Ectodermal cell (in vitro differentiated cells): Measurements from ENCODE around the gene SPOPL.
"Not testable (repeated sequence)": the region's sequence is repeated elsewhere in the genome, so short reads cannot be mapped to it uniquely, and the experiment has no call there.

Source experiments
- H3K27ac ChIP-seq: 2 replicates; pipeline ENCODE4 v1.7.0; 2013; ENCODE audit warnings: mild to moderate bottlenecking, low read depth, low read length; ENCODE audit not compliant: insufficient read depth, poor library complexity, severe bottlenecking
- H3K27me3 ChIP-seq: 2 replicates; pipeline ENCODE4 v1.7.0; 2013; ENCODE audit warnings: mild to moderate bottlenecking, low read length; ENCODE audit not compliant: insufficient read depth, control insufficient read depth, poor library complexity, severe bottlenecking
- H3K36me3 ChIP-seq: one replicate; pipeline ENCODE4 v1.7.0; 2013; ENCODE audit warnings: low read length; ENCODE audit not compliant: control insufficient read depth, insufficient read depth
- H3K4me1 ChIP-seq: one replicate; pipeline ENCODE4 v1.7.0; 2013; ENCODE audit warnings: low read length; ENCODE audit not compliant: control insufficient read depth, insufficient read depth
- H3K4me3 ChIP-seq: 2 replicates; pipeline ENCODE4 v1.7.0; 2013; ENCODE audit warnings: low read depth, low read length, control low read depth; ENCODE audit not compliant: insufficient read depth
- H3K9me3 ChIP-seq: 2 replicates; pipeline ENCODE4 v1.7.0; 2013; ENCODE audit warnings: mild to moderate bottlenecking, low read length, moderate library complexity; ENCODE audit not compliant: control insufficient read depth
- WGBS, 2 experiments: methylation state at CpG; one replicate each; pipeline ENCODE4 v1.1.7; 2013; ENCODE audit warnings: missing lambda C conversion rate in 2 of 2; 5-methylcytosine and 5-hydroxymethylcytosine counted together

Gene SPOPL

DNA sequence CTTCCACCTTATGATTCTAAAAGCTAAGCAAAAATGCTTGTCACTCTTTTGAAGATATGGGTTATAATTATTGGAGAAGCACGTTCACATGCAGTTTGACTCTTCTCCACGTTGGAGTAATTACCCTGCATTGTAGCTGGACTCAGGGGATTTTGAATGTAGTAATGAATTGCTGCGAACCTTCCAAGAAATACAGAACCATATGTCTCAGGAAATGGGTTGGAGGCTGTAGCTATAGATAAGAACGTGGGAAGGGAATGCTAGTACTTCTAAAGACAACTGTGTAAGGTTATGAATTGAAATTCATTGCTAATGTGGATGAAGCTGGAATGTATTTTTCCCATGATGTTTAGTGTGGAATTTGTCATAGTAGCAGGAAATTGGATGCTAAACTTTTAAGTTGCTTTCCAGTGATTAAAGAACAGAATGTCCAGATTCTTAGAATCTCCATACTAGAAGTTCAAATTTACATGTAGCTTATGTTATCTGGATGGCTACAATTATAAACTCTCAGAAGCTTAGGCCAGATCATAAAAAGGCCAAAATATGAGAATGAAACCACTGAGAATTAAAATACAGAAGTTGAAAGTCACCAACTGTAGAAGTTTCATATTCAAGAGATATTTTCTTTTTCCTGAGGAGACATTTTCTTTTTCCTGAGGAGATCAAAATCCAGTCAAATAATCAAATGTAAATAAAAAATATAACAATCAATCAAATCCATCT, 27.3 kb upstream of the SPOPL start:
- no peaks in the 10 kb centered on the region for H3K27me3 ChIP-seq
- H3K4me3 ChIP-seq: no peak overlapping the region
- H3K9me3 ChIP-seq: no peaks in the 10 kb centered on the region
- 91 to 92% methylated on average over 4 of the region's 4 CpGs for WGBS, 2 experiments
- H3K4me1 ChIP-seq: no peaks in the 10 kb centered on the region
- no peak overlapping the region for H3K27ac ChIP-seq
- H3K36me3 ChIP-seq: no peaks in the 10 kb centered on the region

DNA sequence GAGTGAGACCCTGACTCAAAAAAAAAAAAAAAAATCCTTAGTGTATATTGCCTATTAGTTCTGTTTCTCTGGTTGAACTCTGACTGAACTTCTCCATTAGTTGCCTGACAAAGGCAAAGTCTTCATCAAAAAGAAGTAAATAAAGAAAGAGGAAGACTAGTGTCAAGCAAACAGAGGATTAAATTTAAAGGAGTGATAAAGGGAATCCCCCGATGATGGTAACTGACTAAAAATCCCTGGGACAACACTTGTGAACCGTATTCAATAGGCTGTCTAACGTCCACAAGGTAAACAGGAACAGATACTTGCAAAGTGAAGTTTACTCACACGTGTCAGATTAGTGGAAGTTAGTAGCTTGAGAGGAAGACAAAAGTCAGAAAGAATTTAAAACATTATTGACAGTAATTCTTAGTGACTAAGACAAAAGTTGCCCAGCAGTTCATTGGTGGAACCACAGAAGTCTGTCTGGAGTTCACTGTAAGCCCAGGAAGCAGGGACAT, 26.2 kb upstream of the SPOPL start:
- no peaks in the 10 kb centered on the region for H3K9me3 ChIP-seq
- 81 to 86% methylated on average over 4 of the region's 4 CpGs for WGBS, 2 experiments

DNA sequence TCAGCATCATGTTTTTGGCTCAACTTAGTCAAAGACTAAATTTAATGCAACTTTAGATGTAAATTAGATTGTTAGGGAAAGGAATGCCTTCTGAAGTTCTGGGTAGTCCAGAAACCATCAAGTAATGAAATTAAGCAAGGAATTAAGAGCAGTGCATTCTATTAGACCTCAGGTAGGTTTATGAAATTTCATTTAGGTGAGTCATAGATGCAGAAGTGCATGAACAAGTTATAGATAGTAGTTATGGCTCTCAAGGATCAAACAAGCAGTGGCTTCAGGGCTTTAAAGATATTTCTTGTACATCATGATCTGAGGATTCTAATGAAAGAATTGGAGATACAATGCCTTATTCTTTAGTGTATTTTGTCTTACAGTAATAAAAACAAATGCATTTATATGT, 25.4 kb upstream of the SPOPL start:
- H3K4me3 ChIP-seq: no peak overlapping the region
- no peaks in the 10 kb centered on the region for H3K27me3 ChIP-seq
- no peak overlapping the region for H3K27ac ChIP-seq
- no peaks in the 10 kb centered on the region for H3K4me1 ChIP-seq
- H3K9me3 ChIP-seq: no peaks in the 10 kb centered on the region
- no peaks in the 10 kb centered on the region for H3K36me3 ChIP-seq

More for the DNA sequence above, 26.2 kb upstream of the SPOPL start:
- Histone ChIP-seq H3K4me1 (no peaks in the 10 kb centered on the region), H3K36me3 (no peaks in the 10 kb centered on the region), H3K27me3 (no peaks in the 10 kb centered on the region), H3K27ac (no peak overlapping the region), H3K4me3 (no peak overlapping the region)

DNA sequence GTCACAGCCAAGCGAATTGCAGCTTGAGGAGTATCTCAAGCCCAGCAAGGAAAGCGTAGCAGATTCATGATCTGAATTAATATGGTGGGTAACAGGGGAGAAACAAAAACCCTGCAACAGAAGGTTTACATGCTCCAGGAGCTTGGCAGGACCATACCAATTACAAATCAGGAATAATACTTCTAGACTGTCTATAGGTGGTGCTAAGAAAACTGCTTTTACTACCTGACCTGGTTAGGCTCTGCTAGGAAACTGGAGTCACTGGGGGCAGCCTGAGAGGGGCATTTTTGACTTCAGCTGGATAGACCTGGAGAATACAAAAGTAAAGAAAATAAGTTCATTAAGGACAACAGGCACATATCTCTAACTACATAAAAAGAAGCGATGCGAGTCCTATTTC, 24.6 kb upstream of the SPOPL start:
- WGBS, 2 experiments: 92 to 96% methylated on average over 3 to 4 of the region's 4 CpGs
- Histone ChIP-seq H3K4me3 (no peak overlapping the region), H3K27ac (no peak overlapping the region), H3K9me3 (no peaks in the 10 kb centered on the region), H3K36me3 (no peaks in the 10 kb centered on the region), H3K4me1 (no peaks in the 10 kb centered on the region), H3K27me3 (no peaks in the 10 kb centered on the region)

DNA sequence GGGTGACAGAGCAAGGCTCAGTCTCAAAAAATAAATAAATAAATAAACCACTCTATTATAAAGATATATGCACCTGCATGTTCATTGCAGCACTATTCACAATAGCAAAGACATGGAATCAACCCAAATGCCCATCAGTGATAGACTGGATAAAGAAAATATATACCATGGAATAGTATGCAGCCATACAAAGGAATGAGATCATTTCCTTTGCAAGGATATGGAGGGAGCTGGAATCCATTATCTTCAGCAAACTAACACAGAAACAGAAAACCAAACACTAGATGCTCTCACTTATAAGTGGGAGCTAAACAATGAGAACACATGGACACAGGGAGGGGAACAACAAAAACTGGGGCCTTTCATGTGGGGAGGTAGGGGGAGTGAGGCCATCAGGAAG, 18.8 kb upstream of the SPOPL start:
- not testable (repeated sequence) for H3K4me3 ChIP-seq, H3K27me3 ChIP-seq, H3K36me3 ChIP-seq, H3K4me1 ChIP-seq, H3K9me3 ChIP-seq, H3K27ac ChIP-seq

DNA sequence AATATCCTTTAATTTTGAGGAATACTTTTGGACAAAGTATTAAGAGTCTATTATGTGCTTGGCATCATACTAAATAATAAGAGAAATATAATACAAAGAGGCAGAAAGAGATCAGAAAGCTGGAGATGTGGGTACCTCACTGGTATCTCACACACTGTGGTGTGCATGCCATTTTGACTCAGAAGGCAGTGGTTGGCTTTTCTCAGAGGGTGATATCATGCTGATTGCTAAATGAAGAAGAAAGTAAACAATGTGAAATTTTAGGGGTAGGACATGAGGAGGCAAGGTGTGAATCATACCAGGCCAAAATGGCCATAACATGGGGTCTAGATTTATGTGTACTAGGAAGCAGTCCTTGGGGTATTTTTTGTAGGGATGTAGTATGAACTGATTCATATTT, 16.6 kb upstream of the SPOPL start:
- Histone ChIP-seq H3K27ac (no peak overlapping the region), H3K4me1 (no peaks in the 10 kb centered on the region), H3K36me3 (no peaks in the 10 kb centered on the region), H3K9me3 (no peaks in the 10 kb centered on the region), H3K4me3 (no peak overlapping the region), H3K27me3 (no peaks in the 10 kb centered on the region)

DNA sequence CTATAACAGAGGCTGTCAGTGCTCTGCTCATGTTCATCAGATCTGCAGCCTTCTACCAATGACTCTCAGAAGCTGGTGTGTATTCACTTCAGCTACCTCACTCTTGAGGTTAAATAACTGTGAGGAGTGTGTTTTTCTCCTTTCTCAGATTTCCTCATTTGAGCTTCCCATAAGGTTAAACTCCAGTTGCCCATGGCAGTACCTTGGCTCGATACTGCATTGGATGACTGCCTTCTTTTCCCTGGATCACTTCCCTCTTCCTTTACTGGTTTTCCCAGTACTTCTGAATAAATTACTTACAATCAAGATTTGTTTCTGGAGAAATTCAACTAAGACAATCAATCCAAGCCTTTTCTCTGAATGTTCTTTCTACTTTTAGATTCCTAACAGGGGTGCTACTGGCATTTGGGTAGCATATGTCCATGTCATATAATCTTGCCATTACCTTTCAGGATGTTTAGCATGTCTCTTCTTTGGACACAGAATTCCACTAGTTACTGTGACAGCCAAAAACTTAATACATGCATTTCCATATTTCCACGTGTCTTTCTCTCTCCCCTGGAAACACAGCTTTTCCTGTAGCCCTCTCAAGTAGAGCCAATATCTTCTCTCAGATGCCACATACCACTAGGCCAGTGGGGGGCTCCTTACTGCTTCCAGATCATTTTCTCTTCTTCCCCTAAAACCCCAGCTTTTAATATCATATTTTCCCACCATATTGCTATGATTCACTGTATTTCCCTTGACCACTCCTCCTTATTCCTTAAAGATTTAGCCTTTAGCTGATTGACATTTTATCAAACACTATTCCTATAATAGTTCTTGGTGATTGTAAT, 15.0 kb upstream of the SPOPL start:
- Histone ChIP-seq H3K36me3 (no peaks in the 10 kb centered on the region), H3K27me3 (no peaks in the 10 kb centered on the region), H3K4me1 (no peaks in the 10 kb centered on the region), H3K4me3 (no peak overlapping the region), H3K9me3 (no peaks in the 10 kb centered on the region), H3K27ac (no peak overlapping the region)
- 72 to 73% methylated on average over 2 of the region's 2 CpGs for WGBS, 2 experiments

DNA sequence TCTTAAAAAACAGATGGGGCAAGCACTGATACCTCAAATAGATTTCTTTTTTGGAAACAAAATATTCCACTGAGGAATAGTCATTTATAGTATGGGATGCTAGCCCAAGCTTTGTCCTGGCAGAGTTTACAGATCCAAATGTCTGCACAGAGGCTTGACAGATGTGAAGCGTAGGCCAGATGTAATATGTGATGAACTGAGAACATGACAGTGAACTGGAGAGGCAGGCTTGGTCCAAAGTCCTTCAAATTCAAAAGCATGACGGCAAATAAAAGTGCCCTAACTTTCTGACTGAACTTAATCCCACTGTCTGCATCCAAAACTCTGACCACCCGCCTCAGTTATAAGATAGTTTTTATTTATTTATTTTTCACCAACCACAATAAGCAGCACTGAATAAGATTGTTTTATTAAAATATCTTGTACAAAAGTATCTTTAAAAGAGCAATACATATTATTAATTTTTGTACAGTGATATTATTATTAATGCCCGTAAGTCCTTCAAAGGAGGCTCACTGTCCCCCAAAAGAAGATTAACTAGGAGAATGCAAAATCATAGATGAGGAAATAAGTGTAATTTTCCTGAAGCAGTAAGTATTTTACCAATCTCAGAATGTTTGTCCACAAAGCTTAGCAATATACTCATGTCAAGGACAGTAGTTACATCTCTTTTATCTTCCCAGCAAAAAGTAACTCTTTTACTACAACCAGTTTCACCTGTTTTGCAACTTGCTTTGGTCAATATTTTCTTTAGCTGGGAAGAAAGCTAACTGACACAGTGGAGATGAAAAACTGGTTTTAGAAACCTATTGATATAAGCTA, 10.7 kb upstream of the SPOPL start:
- Histone ChIP-seq H3K4me3 (no peak overlapping the region), H3K9me3 (no peaks in the 10 kb centered on the region), H3K27ac (no peak overlapping the region), H3K36me3 (no peaks in the 10 kb centered on the region), H3K4me1 (peaks cover 2% of the 10 kb centered on the region), H3K27me3 (no peaks in the 10 kb centered on the region)
- WGBS, 2 experiments: 97% methylated on average over 3 of the region's 4 CpGs

DNA sequence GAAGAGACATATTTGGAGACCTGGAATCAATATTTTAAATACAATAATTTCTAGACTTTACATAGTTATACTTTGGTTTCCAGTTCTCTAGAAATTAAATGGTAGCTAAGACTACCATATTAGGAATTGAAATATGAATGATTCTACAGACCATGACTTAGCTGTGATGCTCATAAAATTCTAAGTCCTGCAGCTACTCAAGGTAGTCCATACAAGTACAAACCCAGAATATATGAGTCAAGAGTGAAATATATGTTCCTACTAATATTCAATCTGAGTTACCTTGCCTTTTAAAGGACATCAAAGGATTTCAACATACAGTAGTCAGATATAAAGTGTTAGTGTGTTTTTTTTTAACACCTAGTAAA, 10.1 kb upstream of the SPOPL start:
- H3K4me1 ChIP-seq: peaks cover 2% of the 10 kb centered on the region
- H3K9me3 ChIP-seq: no peaks in the 10 kb centered on the region
- H3K27ac ChIP-seq: no peak overlapping the region
- H3K4me3 ChIP-seq: no peak overlapping the region
- no peaks in the 10 kb centered on the region for H3K36me3 ChIP-seq
- H3K27me3 ChIP-seq: no peaks in the 10 kb centered on the region

DNA sequence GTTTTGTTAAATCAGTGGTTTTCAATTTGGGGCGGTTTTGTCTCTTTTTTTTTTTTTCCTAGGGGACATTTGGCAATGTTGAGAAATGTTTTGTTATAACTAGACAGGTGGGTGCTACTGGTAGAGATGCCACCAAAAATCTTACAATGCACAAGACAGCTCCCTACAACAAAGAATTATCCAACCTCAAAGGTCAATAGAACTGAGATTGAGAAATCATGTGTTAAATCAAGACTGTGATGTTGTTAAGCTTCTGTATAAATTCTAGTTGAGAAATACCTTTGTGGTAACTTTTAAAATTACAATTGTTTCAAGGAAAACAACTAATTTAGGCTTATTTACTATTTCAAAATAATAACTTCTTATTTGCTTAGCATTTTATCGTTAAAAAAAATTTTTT, 9.4 kb upstream of the SPOPL start:
- no peak overlapping the region for H3K27ac ChIP-seq
- WGBS, 2 experiments: 90 to 96% methylated on average over 2 of the region's 2 CpGs
- H3K4me1 ChIP-seq: peaks cover 2% of the 10 kb centered on the region
- H3K4me3 ChIP-seq: no peak overlapping the region
- H3K36me3 ChIP-seq: no peaks in the 10 kb centered on the region
- no peaks in the 10 kb centered on the region for H3K27me3 ChIP-seq
- no peaks in the 10 kb centered on the region for H3K9me3 ChIP-seq
